Progenitor cell of endocrine pancreas (in vitro differentiated cells): ENCODE data around the gene SORCS2. TPM values are rescaled to one million over a fixed set of nuclear protein-coding genes. Genes with fewer than 3 reads are reported as not detected.

Experiments used
- DNase-seq: peaks from one replicate; pipeline ENCODE4 v3.0.0; 2021; ENCODE audit warnings: low spot score; ENCODE audit not compliant: unreplicated experiment
- H3K27ac Mint-ChIP-seq: 2 replicates; pipeline ENCODE4 v1.8.0; 2021; ENCODE audit warnings: mild to moderate bottlenecking, moderate library complexity, mixed read lengths
- H3K27me3 Mint-ChIP-seq: 2 replicates; pipeline ENCODE4 v1.8.0; 2021; ENCODE audit warnings: mixed read lengths
- H3K36me3 Mint-ChIP-seq: 2 replicates; pipeline ENCODE4 v1.8.0; 2022; ENCODE audit warnings: mixed read lengths; ENCODE audit not compliant: insufficient read depth
- H3K4me1 Mint-ChIP-seq: 2 replicates; pipeline ENCODE4 v1.8.0; 2021; ENCODE audit warnings: low read depth, mixed read lengths
- H3K4me3 Mint-ChIP-seq: 2 replicates; pipeline ENCODE4 v1.8.0; 2021; ENCODE audit warnings: low read depth, mild to moderate bottlenecking, moderate library complexity, mixed read lengths
- H3K9me3 Mint-ChIP-seq: 2 replicates; pipeline ENCODE4 v1.8.0; 2021; ENCODE audit warnings: low read depth, mixed read lengths
- CTCF ChIP-seq: fragments of 200-600 bp; sonication (generic); IDR thresholded peaks from one replicate; pipeline ENCODE4 v1.5.0; 2021; ENCODE audit warnings: antibody characterized with exemption, mild to moderate bottlenecking; ENCODE audit not compliant: unreplicated experiment
- total RNA-seq: library from RNA; stranded (reverse); gene quantifications from 2 replicates; pipeline ENCODE4 v1.2.1, GENCODE V29; 2021

Gene SORCS2
- total RNA-seq, 1 donor from 2014 or later, result 2.2 TPM

- no peak for TF ChIP-seq CTCF
- Mint-ChIP-seq H3K4me3 (no peak overlapping the region), H3K27me3 (peaks cover 12% of the 10 kb centered on the region), H3K4me1 (peaks cover 3% of the 10 kb centered on the region), H3K9me3 (no peaks in the 10 kb centered on the region), H3K36me3 (no peaks in the 10 kb centered on the region), H3K27ac (no peak overlapping the region)
- DNase-seq, result no peak
Observed at GRCh38 chr4:7206911-7207567, 14.7 kb downstream of the SORCS2 start.

GRCh38 chr4:7207628-7208231 lies 15.4 kb downstream of the SORCS2 start:
- Mint-ChIP-seq H3K27me3 (peaks cover 7% of the 10 kb centered on the region), H3K4me1 (peaks cover 3% of the 10 kb centered on the region), H3K4me3 (no peak overlapping the region), H3K9me3 (no peaks in the 10 kb centered on the region), H3K36me3 (no peaks in the 10 kb centered on the region), H3K27ac (no peak overlapping the region)
- DNase-seq, result no peak
- no peak for TF ChIP-seq CTCF

GRCh38 chr4:7208509-7209451 lies 16.4 kb downstream of the SORCS2 start:
- no peak overlapping the region for H3K27ac Mint-ChIP-seq
- TF ChIP-seq CTCF, result no peak
- H3K27me3 Mint-ChIP-seq, result peaks cover 7% of the 10 kb centered on the region
- H3K4me1 Mint-ChIP-seq, result peaks cover 3% of the 10 kb centered on the region
- no peaks in the 10 kb centered on the region for H3K9me3 Mint-ChIP-seq
- no peaks in the 10 kb centered on the region for H3K36me3 Mint-ChIP-seq
- no peak for DNase-seq
- H3K4me3 Mint-ChIP-seq, result no peak overlapping the region

GRCh38 chr4:7209699-7210098 lies 17.4 kb downstream of the SORCS2 start:
- peaks cover 7% of the 10 kb centered on the region for H3K27me3 Mint-ChIP-seq
- H3K36me3 Mint-ChIP-seq, result no peaks in the 10 kb centered on the region
- H3K4me1 Mint-ChIP-seq, result peaks cover 3% of the 10 kb centered on the region
- H3K4me3 Mint-ChIP-seq, result no peak overlapping the region
- no peaks in the 10 kb centered on the region for H3K9me3 Mint-ChIP-seq
- no peak overlapping the region for H3K27ac Mint-ChIP-seq
- no peak for DNase-seq
- TF ChIP-seq CTCF, result no peak

GRCh38 chr4:7210824-7211223 lies 18.5 kb downstream of the SORCS2 start:
- H3K4me3 Mint-ChIP-seq, result no peak overlapping the region
- H3K27me3 Mint-ChIP-seq, result peaks cover 4% of the 10 kb centered on the region
- peaks cover 3% of the 10 kb centered on the region for H3K4me1 Mint-ChIP-seq
- TF ChIP-seq CTCF, result no peak
- H3K9me3 Mint-ChIP-seq, result no peaks in the 10 kb centered on the region
- DNase-seq, result no peak
- H3K27ac Mint-ChIP-seq, result no peak overlapping the region
- no peaks in the 10 kb centered on the region for H3K36me3 Mint-ChIP-seq
